Gastrocnemius medialis (tissue), 4 donors: ENCODE data around the gene SKAP2. TPM values are rescaled to one million over a fixed set of nuclear protein-coding genes. Genes with fewer than 3 reads are reported as not detected.

ENCODE experiments used
- total RNA-seq, 4 donors: library from RNA; depleted of rRNA; stranded (reverse); fragments of >200 nt; gene quantifications; one replicate each; pipeline versions ENCODE4 v1.1.0 to v1.2.3, GENCODE V29; 2016

The SKAP2 gene
- total RNA-seq, 4 donors from 2014 or later = 6.1 to 23.5 (median 17.1) TPM

Other genes starting within 250 kb of the SKAP2 start
- under 1 TPM in 2 of 4 donors, not detected in 2; 0.16 to 0.36 TPM for gene HOXA1, start 231.4 kb upstream of the SKAP2 start, total RNA-seq
- gene HOXA2, start 238.1 kb upstream of the SKAP2 start, total RNA-seq = under 1 TPM in 3 of 4 donors, not detected in 1; 0.29 to 0.88 (median 0.38) TPM